ENCODE measurements around the gene SIK1.
"Not testable (repeated sequence)": the region's sequence is repeated elsewhere in the genome, so short reads cannot be mapped to it uniquely, and the experiment has no call there.

DNA sequence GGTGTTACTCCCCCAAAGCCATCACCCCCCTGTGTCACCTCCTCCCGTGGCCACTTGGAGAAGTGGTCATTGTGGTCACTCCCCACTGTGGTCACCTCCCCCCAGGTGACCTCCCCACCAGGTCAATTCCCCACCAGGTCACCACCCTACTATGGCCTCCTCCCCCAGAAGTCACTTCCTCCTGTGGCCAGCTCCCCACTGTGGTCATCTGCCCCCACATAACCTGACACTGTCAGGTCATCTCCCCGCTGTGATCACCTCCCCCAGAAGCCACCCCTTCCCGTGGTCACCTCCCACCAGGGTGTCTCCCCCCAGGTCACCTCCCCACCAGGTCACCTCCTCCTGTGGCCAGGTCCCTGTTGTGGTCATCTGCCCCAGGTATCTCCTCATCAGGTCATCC is 28.9 kb downstream of the SIK1 start:
- TF ChIP-seq, protein P1, sequence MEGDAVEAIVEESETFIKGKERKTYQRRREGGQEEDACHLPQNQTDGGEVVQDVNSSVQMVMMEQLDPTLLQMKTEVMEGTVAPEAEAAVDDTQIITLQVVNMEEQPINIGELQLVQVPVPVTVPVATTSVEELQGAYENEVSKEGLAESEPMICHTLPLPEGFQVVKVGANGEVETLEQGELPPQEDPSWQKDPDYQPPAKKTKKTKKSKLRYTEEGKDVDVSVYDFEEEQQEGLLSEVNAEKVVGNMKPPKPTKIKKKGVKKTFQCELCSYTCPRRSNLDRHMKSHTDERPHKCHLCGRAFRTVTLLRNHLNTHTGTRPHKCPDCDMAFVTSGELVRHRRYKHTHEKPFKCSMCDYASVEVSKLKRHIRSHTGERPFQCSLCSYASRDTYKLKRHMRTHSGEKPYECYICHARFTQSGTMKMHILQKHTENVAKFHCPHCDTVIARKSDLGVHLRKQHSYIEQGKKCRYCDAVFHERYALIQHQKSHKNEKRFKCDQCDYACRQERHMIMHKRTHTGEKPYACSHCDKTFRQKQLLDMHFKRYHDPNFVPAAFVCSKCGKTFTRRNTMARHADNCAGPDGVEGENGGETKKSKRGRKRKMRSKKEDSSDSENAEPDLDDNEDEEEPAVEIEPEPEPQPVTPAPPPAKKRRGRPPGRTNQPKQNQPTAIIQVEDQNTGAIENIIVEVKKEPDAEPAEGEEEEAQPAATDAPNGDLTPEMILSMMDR (IDR thresholded peaks at IDR 0.05), result not testable (repeated sequence)
- not testable (repeated sequence) for TF ChIP-seq POLR2A (IDR thresholded peaks at IDR 0.05)

Measured in testis (tissue), 2 donors.